GM12878 (cell line): ENCODE results near the gene PTPRM. TPM values are rescaled to one million over a fixed set of nuclear protein-coding genes. Genes with fewer than 3 reads are reported as not detected.

ENCODE experiments used
- ATAC-seq: fragments of 200-7000 bp; cut with Tn5 transposase; 3 replicates; pipeline ENCODE4 v1.9.1; 2020; ENCODE audit warnings: mild to moderate bottlenecking, moderate library complexity
- BruUV-seq: library from RNA; stranded (reverse); fragments of 400-500 nt; replicated peaks from 2 replicates; lab custom pipeline; 2021; lab: Mats Ljungman, UMichigan
- CTCF ChIA-PET: fragments of 300-600 bp; sonication (Branson Sonifier 250); formaldehyde crosslinking; extraction: SDS; loops from one replicate; lab custom pipeline; 2021; ENCODE audit warnings: inconsistent platforms; lab: Yijun Ruan, JAX
- POLR2A ChIA-PET: fragments of 350-600 bp; formaldehyde crosslinking; extraction: SDS; loops from one replicate; lab custom pipeline; 2021; ENCODE audit warnings: inconsistent platforms; lab: Charles Lee
- RAD21 ChIA-PET: fragments of 300-600 bp; sonication (Branson Sonifier 250); formaldehyde crosslinking; loops from one replicate; lab custom pipeline; 2023; ENCODE audit warnings: antibody characterized with exemption; ENCODE audit not compliant: unreplicated experiment; lab: Charles Lee
- SMC1A ChIA-PET: fragments of 300-600 bp; sonication (Branson Sonifier 250); formaldehyde crosslinking; loops from one replicate; lab custom pipeline; 2023; ENCODE audit not compliant: unreplicated experiment, uncharacterized antibody; lab: Charles Lee
- DNase-seq: peaks from one replicate; pipeline ENCODE4 v3.0.0-alpha.2; 2011; ENCODE audit warnings: low read depth, low spot score
- FAIRE-seq: peaks from 3 replicates; lab custom pipeline; 2011; peaks lifted over from hg19 to GRCh38; lab: Jason Lieb, UNC
- H2AFZ ChIP-seq: 2 replicates; pipeline ENCODE4 v1.6.0; 2011; ENCODE audit warnings: low read depth, low read length, control low read depth; ENCODE audit not compliant: control insufficient read depth
- H3K27ac ChIP-seq: 2 replicates; pipeline ENCODE4 v1.5.1; 2011; ENCODE audit warnings: control low read depth; ENCODE audit not compliant: control insufficient read depth, insufficient read depth
- H3K27me3 ChIP-seq, 2 experiments: replicated peaks in 1 of 2; 2 replicates each; pipeline versions ENCODE4 v1.6.0 to v1.6.1; 2011; ENCODE audit warnings: low read length in 1 of 2; ENCODE audit not compliant: control insufficient read depth in 2 of 2, insufficient read depth in 2 of 2
- H3K36me3 ChIP-seq, 2 experiments: 2 replicates each; pipeline ENCODE4 v1.5.1; 2011; ENCODE audit warnings: low read length in 1 of 2; ENCODE audit not compliant: control insufficient read depth in 2 of 2, insufficient read depth in 2 of 2
- H3K4me1 ChIP-seq: 2 replicates; pipeline ENCODE4 v1.6.1; 2011; ENCODE audit warnings: mild to moderate bottlenecking, low read length, moderate library complexity, mixed read lengths; ENCODE audit not compliant: control insufficient read depth, insufficient read depth
- H3K4me2 ChIP-seq: 2 replicates; pipeline ENCODE4 v1.6.0; 2011; ENCODE audit warnings: control low read depth; ENCODE audit not compliant: control insufficient read depth, insufficient read depth
- H3K4me3 ChIP-seq: fragments of 200-600 bp; sonication (generic); 2 replicates; pipeline ENCODE4 v1.5.1; 2016
- H3K79me2 ChIP-seq: 2 replicates; pipeline ENCODE4 v1.6.0; 2011; ENCODE audit warnings: low read length; ENCODE audit not compliant: control insufficient read depth, insufficient read depth
- H3K9ac ChIP-seq: 2 replicates; pipeline ENCODE4 v1.8.0; 2011; ENCODE audit warnings: low read length, control low read depth, mixed read lengths; ENCODE audit not compliant: control insufficient read depth, insufficient read depth
- H3K9me3 ChIP-seq: replicated peaks from 3 replicates; pipeline ENCODE4 v1.5.1; 2011; ENCODE audit warnings: mild to moderate bottlenecking, low read length; ENCODE audit not compliant: control insufficient read depth, insufficient read depth
- H4K20me1 ChIP-seq: 2 replicates; pipeline ENCODE4 v1.6.0; 2011; ENCODE audit not compliant: control insufficient read depth, insufficient read depth
- BACH1 ChIP-seq: fragments of 450-650 bp; IDR thresholded peaks from 2 replicates; pipeline ENCODE4 v1.6.1; 2017; ENCODE audit warnings: mild to moderate bottlenecking, borderline replicate concordance
- BMI1 ChIP-seq: fragments of 450-650 bp; IDR thresholded peaks from 2 replicates; pipeline ENCODE4 v1.6.1; 2016; ENCODE audit warnings: mild to moderate bottlenecking, moderate library complexity, borderline replicate concordance
- CEBPB ChIP-seq, 2 experiments: fragments of 150-350 bp in 1 of 2; IDR thresholded peaks; 2 replicates each; pipeline ENCODE4 v1.6.1; 2012 to 2014; ENCODE audit warnings: low read depth in 2 of 2, low read length in 2 of 2, borderline replicate concordance in 1 of 2, inconsistent platforms in 1 of 2
- CREB1 ChIP-seq: IDR thresholded peaks from 2 replicates; pipeline ENCODE4 v1.6.1; 2012; ENCODE audit warnings: low read depth, mild to moderate bottlenecking, inconsistent platforms
- HDAC2 ChIP-seq: fragments of 200-600 bp; sonication (generic); IDR thresholded peaks from 2 replicates; pipeline ENCODE4 v1.6.1; 2017
- NR2F1 ChIP-seq: fragments of 450-650 bp; conservative IDR thresholded peaks from 2 replicates; pipeline ENCODE4 v1.6.1; 2017; ENCODE audit warnings: mild to moderate bottlenecking
- POLR2A ChIP-seq: IDR thresholded peaks from 2 replicates; pipeline ENCODE4 v1.6.1; 2011; ENCODE audit warnings: low read depth, mild to moderate bottlenecking, low read length
- SREBF1 ChIP-seq: IDR thresholded peaks from 2 replicates; pipeline ENCODE4 v1.6.1; 2012; ENCODE audit warnings: mild to moderate bottlenecking, low read length
- TAF1 ChIP-seq: IDR thresholded peaks from 2 replicates; pipeline ENCODE4 v1.6.1; 2011; ENCODE audit warnings: mild to moderate bottlenecking, low read depth, low read length, borderline replicate concordance
- TCF12 ChIP-seq: IDR thresholded peaks from 2 replicates; pipeline ENCODE4 v1.6.1; 2011; ENCODE audit warnings: low read depth, mild to moderate bottlenecking, low read length
- WRNIP1 ChIP-seq: IDR thresholded peaks from 2 replicates; pipeline ENCODE4 v1.6.1; 2011; ENCODE audit warnings: low read depth, low read length, improper control_type of control experiment, borderline replicate concordance
- ZSCAN29 ChIP-seq: fragments of 450-650 bp; IDR thresholded peaks from 2 replicates; pipeline ENCODE4 v1.6.1; 2017; ENCODE audit warnings: mild to moderate bottlenecking, moderate library complexity
- WGBS: methylation state at CpG from one replicate; pipeline ENCODE4 v1.1.6; 2016; ENCODE audit warnings: low lambda C conversion rate; ENCODE audit not compliant: insufficient replicate concordance, insufficient coverage; ENCODE audit errors: missing lambda C conversion rate; 5-methylcytosine and 5-hydroxymethylcytosine counted together
- in situ Hi-C: fragments of 300-500 bp; cut with MboI; formaldehyde crosslinking; loops from 9 replicates; pipeline ENCODE4 v1.14.3; 2018; ENCODE audit warnings: mixed read lengths
- intact Hi-C: fragments of 100-400 bp; cut with micrococcal nuclease; formaldehyde crosslinking; loops from one replicate; pipeline ENCODE4 v1.14.2; 2022; ENCODE audit not compliant: unreplicated experiment
- polyA plus RNA-seq, 11 experiments: library from polyadenylated mRNA; depleted of rRNA in 4 of 11; unstranded in 6 of 11; stranded (reverse) in 5 of 11; fragments of >200 nt; fragmentation: Nextera tagmentation in 4 of 11; fragmentation: Illumina TruSeq in 1 of 11; extraction: Ambion mirVana in 4 of 11; extraction: Trizol in 1 of 11; gene quantifications; 1 replicate in 1 of 11; 2 replicates in 10 of 11; pipeline versions ENCODE4 v1.2.1 to v1.2.3, GENCODE V29; 2011 to 2016; ENCODE audit warnings: inconsistent platforms in 2 of 11, missing spikeins in 2 of 11, low read depth in 1 of 11
- total RNA-seq, 4 experiments: library from RNA; depleted of rRNA in 3 of 4; stranded (reverse); fragments of >200 nt in 3 of 4; fragmentation: Illumina TruSeq in 1 of 4; extraction: Trizol in 1 of 4; gene quantifications; 2 replicates each; pipeline versions ENCODE4 v1.2.1 to v1.2.3, GENCODE V29; 2013 to 2021
- TF ChIP-seq, protein P1 (sequence below): fragments of 150-350 bp; IDR thresholded peaks from 2 replicates; pipeline ENCODE4 v1.6.1; 2014; ENCODE audit warnings: mild to moderate bottlenecking, low read depth, low read length
- TF ChIP-seq, protein P2 (sequence below): IDR thresholded peaks from 2 replicates; pipeline ENCODE4 v1.6.1; 2011; ENCODE audit warnings: borderline replicate concordance, low read depth, mild to moderate bottlenecking, moderate library complexity, mixed read lengths, low read length; ENCODE audit not compliant: insufficient read depth; ENCODE audit errors: extremely low read length
- TF ChIP-seq, protein P3 (sequence below): IDR thresholded peaks from 2 replicates; pipeline ENCODE4 v1.6.1; 2012; ENCODE audit warnings: low read depth, low read length, improper control_type of control experiment
- TF ChIP-seq, protein P4 (sequence below): fragments of 150-350 bp; IDR thresholded peaks from 2 replicates; pipeline ENCODE4 v1.6.1; 2016; ENCODE audit warnings: low read depth, low read length

The PTPRM gene
- total and polyA plus RNA-seq, 10 of the 15 experiments (the other 5 are each of a cell fraction or from before 2014, with no cell fraction given), result 0.07 to 22.6 (median 0.60) TPM

DNA sequence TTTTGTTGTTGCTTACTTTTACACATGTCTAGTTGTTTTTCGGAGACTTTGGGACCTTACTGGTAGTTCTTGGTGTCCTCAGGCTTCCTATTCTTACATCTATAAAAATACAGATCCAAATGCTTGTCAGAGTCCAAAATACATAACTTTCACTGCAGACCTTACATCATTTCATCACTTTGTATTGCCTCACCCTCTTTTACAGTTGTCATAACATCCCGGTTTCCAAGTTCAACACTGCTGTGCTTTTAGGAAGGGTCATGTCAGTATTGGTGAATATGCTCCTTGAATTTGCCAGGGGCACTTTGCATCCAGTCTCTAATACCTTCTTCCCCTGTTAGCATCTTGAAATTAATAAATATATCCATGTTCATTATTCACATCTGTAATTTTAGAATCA, 523.9 kb downstream of the PTPRM start (continued):
- TF ChIP-seq, protein P1, sequence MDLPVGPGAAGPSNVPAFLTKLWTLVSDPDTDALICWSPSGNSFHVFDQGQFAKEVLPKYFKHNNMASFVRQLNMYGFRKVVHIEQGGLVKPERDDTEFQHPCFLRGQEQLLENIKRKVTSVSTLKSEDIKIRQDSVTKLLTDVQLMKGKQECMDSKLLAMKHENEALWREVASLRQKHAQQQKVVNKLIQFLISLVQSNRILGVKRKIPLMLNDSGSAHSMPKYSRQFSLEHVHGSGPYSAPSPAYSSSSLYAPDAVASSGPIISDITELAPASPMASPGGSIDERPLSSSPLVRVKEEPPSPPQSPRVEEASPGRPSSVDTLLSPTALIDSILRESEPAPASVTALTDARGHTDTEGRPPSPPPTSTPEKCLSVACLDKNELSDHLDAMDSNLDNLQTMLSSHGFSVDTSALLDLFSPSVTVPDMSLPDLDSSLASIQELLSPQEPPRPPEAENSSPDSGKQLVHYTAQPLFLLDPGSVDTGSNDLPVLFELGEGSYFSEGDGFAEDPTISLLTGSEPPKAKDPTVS, result no peak

DNA sequence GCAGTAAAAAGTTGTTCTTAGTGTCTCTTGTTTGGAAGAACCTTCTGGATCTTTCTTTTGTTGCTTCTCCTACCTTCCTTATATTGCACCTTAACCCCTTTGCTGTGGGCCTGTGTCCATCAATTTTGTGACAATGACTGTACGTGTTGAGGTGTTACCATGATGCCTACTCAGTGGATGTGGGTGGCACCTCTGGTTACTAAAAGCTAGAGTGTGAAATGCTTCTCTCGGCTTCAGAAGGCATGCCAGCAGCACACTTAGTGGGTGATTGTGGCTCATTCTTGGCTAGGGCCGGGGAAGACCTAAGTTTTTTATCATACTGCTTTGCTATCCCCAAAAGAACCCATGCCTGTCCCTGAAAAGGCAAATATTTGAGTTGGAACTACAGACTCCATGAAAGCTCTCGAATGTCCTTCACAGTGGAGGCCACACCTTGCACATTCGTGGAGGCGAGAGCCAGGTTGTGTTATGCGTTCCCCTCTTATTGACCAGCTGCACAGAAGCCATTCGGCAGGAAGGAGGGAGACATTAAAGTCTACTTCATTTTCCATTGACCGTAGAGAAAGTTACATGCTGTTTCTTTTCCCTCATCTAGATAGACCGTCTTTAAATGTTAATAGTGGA, 528.9 kb downstream of the PTPRM start:
- intact Hi-C loops (no loop called here), in situ Hi-C loops (no loop called here)
- ATAC-seq (no peak), DNase-seq (no peak), FAIRE-seq (no peak)
- Histone ChIP-seq H2AFZ (no peak overlapping the region), H3K79me2 (no peaks in the 10 kb centered on the region), H3K9me3 (no peaks in the 10 kb centered on the region), H3K36me3 (no peaks in the 10 kb centered on the region), H3K4me1 (no peaks in the 10 kb centered on the region), H3K4me2 (no peak overlapping the region), H3K4me3 (no peak overlapping the region), H4K20me1 (no peaks in the 10 kb centered on the region), H3K27me3 (no peaks in the 10 kb centered on the region), H3K27ac (no peak overlapping the region), H3K9ac (no peak overlapping the region)
- POLR2A ChIA-PET, result no interaction called here
- RAD21 ChIA-PET, result no interaction called here
- SMC1A ChIA-PET, result no interaction called here
- CTCF ChIA-PET, result interaction anchor here (1.8 kb wide), 1 partner anchor 18 kb away, joined by 5 read pairs; no protein-coding TSS in a partner anchor
- WGBS, result 16% methylated on average over 10 of the region's 10 CpGs
- no TSS peak for BruUV-seq
- TF ChIP-seq TCF12 (no peak), SREBF1 (no peak), BMI1 (no peak), ZSCAN29 (no peak), HDAC2 (no peak), BACH1 (no peak), CREB1 (no peak), WRNIP1 (no peak), CEBPB (IDR thresholded peaks at IDR 0.05; ENCODE audit: borderline replicate concordance in 1 of 2, low read depth in 2 of 2, low read length in 2 of 2) (no peak), TAF1 (no peak), POLR2A (no peak), NR2F1 (no peak)
- TF ChIP-seq, protein P2, sequence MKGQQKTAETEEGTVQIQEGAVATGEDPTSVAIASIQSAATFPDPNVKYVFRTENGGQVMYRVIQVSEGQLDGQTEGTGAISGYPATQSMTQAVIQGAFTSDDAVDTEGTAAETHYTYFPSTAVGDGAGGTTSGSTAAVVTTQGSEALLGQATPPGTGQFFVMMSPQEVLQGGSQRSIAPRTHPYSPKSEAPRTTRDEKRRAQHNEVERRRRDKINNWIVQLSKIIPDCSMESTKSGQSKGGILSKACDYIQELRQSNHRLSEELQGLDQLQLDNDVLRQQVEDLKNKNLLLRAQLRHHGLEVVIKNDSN, result no peak
- TF ChIP-seq, protein P3, sequence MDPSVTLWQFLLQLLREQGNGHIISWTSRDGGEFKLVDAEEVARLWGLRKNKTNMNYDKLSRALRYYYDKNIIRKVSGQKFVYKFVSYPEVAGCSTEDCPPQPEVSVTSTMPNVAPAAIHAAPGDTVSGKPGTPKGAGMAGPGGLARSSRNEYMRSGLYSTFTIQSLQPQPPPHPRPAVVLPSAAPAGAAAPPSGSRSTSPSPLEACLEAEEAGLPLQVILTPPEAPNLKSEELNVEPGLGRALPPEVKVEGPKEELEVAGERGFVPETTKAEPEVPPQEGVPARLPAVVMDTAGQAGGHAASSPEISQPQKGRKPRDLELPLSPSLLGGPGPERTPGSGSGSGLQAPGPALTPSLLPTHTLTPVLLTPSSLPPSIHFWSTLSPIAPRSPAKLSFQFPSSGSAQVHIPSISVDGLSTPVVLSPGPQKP, result no peak
- TF ChIP-seq, protein P4, sequence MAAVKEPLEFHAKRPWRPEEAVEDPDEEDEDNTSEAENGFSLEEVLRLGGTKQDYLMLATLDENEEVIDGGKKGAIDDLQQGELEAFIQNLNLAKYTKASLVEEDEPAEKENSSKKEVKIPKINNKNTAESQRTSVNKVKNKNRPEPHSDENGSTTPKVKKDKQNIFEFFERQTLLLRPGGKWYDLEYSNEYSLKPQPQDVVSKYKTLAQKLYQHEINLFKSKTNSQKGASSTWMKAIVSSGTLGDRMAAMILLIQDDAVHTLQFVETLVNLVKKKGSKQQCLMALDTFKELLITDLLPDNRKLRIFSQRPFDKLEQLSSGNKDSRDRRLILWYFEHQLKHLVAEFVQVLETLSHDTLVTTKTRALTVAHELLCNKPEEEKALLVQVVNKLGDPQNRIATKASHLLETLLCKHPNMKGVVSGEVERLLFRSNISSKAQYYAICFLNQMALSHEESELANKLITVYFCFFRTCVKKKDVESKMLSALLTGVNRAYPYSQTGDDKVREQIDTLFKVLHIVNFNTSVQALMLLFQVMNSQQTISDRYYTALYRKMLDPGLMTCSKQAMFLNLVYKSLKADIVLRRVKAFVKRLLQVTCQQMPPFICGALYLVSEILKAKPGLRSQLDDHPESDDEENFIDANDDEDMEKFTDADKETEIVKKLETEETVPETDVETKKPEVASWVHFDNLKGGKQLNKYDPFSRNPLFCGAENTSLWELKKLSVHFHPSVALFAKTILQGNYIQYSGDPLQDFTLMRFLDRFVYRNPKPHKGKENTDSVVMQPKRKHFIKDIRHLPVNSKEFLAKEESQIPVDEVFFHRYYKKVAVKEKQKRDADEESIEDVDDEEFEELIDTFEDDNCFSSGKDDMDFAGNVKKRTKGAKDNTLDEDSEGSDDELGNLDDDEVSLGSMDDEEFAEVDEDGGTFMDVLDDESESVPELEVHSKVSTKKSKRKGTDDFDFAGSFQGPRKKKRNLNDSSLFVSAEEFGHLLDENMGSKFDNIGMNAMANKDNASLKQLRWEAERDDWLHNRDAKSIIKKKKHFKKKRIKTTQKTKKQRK, result no peak
